ENCODE measurements around the gene CACNA1I.

GRCh38 chr22:39661501-39661841 lies 90.9 kb downstream of the CACNA1I start:
- TF ChIP-seq CTCF (IDR thresholded peaks at IDR 0.05; ENCODE audit: insufficient read depth, low read depth, low read length) (no peak), EZH2 (IDR thresholded peaks at IDR 0.05; ENCODE audit: insufficient read depth, low read length) (no peak)

All from astrocyte (in vitro differentiated cells and primary cell).